Renal cortex interstitium (tissue), 11 donors: Measurements from ENCODE around the gene RNF151. TPM values are rescaled to one million over a fixed set of nuclear protein-coding genes. Genes with fewer than 3 reads are reported as not detected.

Experiments
- DNase-seq, 11 donors: peaks; one replicate each; pipeline ENCODE4 v3.0.0-alpha.2; 2013; ENCODE audit warnings: low read depth in 9 of 11, low spot score in 4 of 11; ENCODE audit errors: extremely low read depth in 1 of 11
- polyA plus RNA-seq, 3 donors: library from polyadenylated mRNA; unstranded; fragments of 120-200 nt; gene quantifications; one replicate each; pipeline ENCODE4 v1.2.1, GENCODE V29; 2013; ENCODE audit not compliant: insufficient read length in 3 of 3

Gene RNF151
- polyA plus RNA-seq, 3 donors = 0.13 TPM; not detected in 2

DNA sequence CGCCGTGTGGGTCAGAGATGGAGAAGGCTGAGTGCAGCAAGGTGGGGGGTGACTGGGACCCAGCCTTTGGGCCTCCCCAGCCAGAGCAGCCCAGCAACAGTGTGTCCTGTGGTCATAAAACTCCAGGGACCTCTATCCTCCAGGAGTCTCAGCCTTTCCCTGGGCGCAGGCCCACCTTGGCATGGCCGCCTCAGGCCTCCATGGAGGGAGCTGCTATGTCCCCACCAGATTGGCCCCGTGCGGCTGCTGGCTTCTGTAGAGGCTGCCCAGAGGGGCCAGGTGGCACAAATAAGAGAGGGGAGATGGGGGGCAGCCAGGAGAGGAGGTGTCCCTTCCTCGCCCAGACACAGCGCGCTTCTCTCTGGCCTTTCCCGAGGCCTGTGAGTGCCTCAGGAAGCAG lies 20.5 kb downstream of the RNF151 start:
- no peak for DNase-seq

DNA sequence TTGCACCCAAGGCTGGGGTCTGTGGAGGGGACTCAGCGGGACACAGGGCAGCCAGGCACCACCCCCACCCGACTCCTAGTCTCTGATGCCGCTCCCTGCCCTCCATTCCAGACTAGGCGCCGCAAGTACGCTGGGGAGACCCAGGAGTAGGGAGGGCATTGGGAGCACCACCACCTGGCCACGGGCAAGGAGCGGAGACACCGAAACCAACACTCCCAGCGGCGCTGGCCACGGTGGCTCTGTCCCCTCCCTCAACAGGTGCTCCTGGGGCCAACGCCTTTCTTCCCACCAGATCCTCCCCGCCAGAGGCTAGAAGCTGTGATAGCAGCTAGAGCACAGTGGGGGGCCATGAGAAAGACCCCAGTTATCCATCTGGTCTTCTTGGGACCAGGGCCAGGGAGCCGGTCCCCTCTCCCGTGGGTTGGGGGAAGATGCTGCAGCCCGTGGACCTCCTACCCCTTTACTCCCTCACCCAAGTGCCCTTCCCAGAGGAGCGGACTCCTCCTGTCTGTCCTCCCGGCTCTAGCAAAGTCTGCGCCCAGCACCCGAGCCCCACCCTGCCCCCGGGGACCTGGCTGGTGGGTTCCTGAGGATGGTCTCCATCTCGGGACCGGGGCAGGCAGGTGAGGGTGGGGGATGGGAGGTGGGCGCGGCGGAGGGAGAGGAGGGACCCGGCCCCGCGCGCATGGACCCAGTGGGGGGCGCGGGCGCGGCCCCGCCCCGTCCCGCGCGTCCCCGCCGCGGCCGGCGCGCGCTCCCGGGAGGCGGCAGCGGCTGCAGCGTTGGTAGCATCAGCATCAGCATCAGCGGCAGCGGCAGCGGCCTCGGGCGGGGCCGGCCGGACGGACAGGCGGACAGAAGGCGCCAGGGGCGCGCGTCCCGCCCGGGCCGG lies 22.8 kb downstream of the RNF151 start, which contains the start of gene SYNGR3:
Gene SYNGR3 (plus strand): TSS at position 762 of the 892 bp plus-strand sequence. CDS start 133 bp downstream, outside the sequence.
- DNase-seq = no peak

DNA sequence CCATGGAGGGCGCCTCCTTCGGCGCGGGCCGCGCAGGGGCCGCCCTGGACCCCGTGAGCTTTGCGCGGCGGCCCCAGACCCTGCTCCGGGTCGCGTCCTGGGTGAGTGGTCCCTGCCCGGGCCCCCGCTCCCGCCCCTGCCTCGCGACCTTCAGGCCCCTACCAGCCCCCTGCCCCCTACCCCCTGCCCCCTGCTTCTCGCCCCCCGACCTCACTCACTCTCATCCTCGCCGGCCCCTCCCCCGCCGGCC lies 23.4 kb downstream of the RNF151 start:
- no peak for DNase-seq

DNA sequence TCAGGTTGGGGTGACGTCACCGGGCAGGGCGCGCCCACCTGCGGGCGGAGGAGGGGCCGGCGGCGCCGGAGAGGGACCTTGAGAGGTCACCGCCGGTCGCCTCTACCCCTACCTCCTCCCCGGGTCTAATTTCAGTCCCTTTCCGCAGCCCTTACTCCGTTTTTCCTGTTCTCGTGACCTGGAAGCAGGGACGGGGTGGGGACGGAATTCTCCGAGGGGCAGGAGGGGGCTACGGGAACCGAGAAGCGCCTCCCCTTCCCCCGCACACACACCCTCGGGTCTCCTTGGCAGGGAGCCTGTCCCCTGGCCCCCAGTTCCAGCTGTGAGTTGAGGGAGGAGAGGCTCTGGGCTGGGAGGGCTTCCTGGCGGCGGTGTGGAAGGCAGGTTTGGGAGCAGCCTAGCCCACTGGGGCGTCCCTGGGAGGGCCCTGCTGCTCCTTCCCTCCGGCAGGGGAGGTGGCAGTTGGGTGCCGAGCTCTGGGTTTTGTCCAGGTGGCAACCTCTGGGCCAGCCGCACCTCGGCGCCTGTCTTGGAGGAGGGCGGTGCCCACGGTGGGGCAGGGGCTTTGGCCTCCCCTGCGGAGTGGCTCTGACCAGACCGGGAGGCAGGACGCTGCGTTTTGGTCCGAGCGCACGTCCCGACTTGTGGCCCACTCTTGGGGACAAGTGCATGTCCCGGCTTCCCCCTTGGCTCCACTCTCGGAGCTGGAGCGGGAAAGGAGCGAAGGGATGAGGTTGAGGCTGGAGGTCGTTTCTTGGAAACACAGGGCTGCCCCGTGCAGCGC lies 23.9 kb downstream of the RNF151 start:
- no peak for DNase-seq

DNA sequence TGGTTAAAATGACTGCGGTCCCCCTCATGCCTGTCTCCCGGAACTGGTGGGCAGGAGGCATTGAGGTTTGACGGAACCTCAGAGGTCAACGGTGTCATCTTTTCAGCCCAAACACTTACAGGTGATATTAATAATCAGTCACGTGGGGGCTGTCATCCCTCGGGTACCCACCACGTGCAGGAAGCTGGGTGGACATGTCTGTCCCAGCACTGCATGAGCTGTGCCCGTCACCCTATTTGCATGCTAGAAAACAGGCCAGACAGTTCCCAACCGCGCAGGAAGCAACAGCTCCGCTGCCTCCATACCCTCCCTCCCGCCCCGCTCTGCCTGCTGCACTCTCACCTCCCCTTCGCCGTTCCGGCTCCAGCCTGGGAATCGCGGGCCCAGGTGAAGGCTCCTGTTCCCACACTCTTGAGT lies 24.5 kb downstream of the RNF151 start:
- no peak for DNase-seq

DNA sequence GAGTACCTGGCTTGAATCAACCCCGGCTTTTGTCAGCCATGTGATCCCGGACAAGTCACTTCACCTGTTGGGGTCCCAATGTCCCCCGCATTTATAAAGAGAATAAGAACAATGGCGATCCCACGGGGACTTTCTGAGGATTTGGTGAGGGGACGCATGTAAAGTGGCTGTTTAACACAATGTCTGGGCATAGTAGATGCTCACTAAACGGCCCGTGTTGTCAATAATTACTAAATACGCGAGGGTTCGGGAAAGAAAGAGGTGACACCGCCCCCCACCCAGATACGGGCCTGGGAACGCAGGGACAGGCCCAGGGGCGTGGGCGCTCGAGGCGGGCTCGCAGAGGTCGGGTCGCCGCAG lies 24.9 kb downstream of the RNF151 start:
- DNase-seq = no peak

DNA sequence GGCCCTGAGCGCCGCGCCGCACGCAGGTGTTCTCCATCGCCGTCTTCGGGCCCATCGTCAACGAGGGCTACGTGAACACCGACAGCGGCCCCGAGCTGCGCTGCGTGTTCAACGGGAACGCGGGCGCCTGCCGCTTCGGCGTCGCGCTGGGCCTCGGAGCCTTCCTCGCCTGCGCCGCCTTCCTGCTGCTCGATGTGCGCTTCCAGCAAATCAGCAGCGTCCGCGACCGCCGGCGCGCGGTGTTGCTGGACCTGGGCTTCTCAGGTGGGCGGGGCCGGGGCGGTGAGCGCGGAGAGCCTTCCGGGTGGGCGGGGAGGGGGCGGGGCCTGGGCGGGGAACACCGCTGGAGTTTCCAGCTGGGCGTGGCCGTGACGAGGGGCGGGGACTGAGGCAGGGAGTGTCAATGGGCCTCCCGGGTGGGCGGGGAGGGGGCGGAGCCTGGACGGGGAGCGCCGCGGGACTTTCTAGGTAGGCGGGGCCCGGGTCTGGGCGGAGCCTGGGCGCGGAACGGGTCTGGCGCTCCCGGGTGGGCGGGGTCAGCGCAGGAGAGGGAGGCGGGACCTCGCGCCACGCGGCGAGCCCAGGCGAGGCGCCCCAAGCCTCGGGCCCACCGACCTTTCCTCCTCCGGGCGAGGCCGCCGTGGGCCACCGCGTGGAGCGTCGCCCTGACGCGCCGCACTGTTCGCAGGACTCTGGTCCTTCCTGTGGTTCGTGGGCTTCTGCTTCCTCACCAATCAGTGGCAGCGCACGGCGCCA lies 25.5 kb downstream of the RNF151 start:
- DNase-seq = peak in 10 of 11 donors; percentile 69 to 84 (median 79)

DNA sequence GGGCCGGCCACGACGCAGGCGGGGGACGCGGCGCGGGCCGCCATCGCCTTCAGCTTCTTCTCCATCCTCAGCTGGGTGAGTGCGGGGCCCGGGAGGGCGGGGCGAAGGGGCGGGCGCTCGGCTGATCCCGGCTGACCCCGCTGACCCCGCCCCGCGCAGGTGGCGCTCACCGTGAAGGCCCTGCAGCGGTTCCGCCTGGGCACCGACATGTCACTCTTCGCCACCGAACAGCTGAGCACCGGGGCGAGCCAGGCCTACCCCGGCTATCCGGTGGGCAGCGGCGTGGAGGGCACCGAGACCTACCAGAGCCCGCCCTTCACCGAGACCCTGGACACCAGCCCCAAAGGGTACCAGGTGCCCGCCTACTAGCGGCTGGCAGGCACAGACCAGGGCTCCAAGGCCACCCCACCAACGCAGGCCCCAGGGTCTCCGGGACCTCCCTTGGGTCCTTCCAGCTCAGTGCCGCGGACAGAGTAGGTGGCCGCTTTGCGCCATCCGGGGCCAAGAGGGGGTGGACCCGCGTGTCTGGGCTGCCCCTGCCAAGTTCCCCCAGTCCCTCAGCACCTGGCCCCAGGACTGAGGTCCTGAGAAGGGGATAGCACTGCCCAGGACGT lies 26.2 kb downstream of the RNF151 start:
- DNase-seq = no peak

DNA sequence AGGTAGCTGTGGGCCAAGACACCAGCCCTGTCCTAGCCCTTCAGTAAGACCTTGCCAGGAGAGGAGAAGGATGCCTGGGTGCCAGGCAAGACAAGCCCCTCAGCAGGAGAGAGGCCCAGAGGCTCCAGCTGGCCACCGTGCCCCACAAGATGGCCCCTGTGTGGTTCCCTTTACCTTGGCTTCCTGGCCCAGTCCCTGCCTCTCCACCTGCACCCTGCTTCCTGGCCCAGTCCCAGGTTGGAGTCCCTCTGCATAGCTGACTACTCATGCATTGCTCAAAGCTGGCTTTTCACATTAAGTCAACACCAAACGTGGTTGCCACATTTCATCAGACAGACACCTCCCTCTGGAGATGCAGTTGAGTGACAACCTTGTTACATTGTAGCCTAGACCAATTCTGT lies 27.1 kb downstream of the RNF151 start:
- no peak for DNase-seq

DNA sequence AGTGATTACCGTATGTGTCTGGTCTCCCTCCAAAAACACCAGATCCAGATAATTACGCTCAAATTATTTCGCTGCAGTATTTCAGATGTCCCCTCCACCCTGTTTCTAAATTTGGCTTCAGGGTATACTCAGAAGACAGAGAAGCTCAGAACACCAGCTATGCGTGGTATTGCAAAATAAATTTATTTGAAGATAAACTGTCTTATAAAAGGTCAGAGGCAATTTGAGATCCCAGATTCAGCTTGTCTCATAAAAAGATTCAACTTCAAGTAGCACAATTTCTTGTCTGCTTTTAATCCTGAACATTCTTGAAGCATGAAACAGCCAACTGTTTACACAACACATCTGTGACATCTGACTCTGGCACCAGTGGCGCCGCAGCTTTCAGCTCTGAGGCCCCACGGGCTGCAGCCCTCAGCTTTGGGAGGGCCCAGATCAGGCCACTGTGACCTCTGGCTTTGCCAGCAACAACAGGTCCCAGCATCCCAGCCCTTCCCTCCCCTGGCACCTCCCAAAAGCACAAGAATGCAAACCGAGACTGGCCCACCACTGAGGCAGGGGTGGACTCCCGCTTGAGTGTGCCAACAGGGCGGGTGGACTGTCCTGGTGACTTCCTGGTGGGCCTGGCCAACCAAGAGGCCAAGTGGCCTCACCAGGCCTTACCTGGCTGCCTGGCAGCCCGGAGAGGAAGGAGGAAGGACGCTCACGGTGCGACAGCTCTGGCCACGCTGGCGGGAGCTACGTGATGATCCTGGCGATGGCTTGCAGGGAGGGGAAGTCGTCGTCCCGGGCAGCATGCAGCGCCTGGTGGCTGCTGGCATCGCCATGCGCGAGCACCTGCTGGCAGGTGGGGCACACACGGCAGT lies 31.1 kb downstream of the RNF151 start:
- no peak for DNase-seq

DNA sequence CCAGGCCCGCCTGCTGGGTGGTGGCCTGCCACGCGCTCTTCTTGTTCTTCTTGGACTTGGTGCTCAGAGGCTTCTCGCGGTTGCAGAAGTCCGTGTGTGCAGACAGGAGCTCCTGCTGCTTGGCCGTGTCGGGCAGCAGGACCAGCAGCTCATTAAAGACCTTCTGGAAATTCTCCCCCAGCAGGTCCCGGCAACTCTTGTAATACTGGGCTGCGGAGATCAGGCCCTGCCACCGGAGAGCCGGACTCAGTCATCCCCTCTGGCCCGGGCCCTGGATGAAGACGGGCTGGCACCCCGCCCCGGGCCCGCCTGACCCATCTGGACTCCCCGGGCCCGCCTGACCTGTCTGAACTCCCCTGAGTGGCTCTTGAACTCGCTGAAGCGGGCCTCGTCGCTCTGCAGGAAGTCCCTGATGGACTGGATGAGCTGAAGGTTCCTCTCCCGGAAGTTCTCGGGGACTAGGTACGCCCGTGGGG lies 31.7 kb downstream of the RNF151 start:
- no peak for DNase-seq

DNA sequence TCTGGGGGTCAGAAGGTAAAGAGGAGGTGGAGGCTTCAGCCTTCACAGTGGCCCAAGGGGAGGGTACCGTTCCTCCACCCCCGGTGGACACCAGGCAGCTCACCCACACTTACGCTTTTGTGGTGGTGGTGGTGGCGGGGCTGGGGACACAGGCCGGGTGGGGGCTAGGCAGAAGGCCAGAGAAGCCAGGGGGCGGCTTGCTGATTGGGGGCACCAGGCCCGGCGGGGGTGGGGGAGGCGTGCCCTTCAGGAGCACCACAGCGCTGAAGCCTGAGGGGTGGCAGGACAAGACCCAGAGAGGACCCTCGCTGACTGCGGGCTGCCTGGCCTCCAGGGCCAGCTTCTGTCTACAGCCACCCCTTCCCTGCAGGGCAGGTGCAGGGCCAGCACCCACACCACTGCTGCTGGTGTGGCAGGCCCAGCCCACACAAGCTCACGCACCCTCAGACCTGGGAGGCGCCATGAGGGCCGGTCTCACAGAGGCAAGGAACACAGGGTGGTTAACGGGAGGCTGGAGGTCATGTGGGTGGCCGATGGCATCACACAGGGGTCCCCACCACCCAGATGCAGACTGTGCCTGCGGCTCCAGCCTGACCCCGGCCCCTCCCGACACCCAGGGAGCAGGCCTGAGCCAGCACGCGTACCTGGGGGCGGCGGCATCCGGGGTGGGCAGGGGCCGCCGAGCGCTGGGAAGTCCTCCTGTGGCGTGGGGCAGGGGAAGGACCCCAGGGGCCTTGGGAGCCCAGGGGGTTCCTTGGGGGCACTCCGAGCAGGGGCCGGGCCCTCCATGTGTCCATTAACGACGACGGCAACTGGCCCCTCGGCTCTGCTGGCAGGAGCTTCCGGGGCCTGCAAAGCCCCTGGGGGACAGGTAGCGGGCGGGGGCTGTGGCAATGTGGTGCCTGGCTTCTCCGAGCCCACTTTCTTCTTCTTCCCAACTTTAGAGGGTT lies 32.5 kb downstream of the RNF151 start:
- no peak for DNase-seq

DNA sequence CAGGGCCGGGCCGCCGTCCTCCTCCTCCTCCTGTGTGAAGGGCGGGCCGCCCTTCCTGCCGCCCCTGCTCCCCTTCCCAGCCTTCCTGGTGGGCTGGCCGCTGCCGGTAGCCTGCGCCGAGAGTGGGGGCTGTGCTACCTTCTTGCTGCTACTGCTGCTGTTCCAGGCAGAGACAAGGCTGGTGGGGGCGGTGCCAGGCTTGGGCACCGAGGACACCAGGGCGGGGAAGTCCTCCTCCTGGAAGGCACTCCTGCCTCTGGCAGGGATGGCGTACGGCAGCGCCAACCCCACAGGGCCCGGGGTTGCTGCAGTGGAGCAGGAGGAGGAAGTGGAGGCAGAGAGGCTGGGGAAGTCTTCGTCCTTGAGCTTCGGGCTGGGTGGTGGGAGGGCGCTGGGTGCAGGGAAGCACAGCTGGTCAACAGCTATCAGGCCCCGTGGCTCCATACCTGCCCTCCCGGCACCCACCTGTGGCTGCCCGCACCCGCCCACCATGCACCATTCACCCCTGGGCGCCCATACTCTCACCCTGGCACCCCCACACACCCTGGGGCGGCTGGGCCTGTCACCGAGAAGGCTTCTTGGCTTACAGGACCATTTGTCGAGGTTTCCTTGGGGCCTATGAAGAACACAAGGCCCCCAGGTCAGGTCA lies 33.3 kb downstream of the RNF151 start:
- no peak for DNase-seq

DNA sequence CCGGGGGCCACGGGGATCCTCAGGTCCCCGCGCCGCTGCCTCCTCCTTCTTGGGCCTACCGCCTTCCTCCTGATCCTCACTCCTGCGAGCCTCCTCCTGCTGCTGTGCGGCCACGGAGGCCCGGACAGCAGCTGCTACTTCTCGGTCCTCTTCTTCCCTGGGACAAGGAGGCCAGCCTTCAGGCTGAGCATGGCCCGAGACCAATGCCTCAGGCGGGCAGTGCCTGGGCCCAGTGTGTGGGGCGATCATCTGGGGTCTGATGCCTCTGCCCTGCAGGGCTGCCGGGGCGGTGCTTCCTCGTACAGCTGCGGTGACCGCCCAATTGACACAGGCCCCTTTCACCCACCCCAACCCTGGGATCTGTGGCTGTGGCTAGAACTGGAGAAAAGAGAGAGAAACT lies 34.4 kb downstream of the RNF151 start:
- no peak for DNase-seq

DNA sequence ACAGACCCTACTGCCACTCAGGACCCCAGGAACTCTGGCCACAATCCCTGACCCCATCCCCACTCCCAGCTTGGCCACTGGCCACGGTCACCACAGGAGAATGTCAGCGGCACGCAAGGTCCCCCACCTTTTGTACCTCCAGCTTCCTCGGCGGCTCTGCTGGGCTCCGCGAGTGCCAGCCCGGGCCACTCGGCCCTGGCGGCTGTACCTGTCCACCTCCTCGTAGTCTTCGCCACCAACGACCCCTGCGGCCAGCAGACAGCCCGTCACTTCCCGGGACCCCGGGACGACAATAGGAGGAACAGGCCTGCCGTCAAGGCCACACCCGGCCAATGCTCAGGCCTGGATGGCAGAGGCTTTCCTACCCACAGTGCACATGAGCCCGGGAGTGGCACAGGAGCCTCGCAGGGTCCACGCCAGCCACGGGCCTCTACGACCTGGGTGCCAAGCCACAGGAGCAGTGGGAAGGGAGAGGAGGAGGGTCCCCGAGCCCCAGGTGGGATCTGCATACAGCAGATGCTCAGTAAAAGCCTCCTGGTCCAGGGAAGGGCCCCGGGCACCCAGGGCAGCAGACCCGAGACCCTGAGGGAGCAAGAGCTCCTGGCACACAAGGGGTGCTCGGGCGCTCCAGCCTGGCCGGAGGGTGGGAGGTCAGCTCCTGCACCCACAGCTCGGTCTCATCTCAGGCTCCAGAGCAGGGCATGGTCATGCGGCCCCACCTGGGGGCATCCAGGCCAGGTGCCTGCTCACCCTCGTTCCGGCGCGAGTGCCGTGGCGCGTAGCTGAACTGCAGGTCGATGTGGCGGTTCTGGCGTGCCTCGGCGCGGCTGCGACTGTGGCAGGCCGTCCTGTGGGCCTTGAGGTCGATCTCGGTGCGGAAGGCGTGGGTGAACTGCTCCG lies 35.0 kb downstream of the RNF151 start:
- DNase-seq = no peak
